Measurements from ENCODE around the gene HECTD4.

DNA sequence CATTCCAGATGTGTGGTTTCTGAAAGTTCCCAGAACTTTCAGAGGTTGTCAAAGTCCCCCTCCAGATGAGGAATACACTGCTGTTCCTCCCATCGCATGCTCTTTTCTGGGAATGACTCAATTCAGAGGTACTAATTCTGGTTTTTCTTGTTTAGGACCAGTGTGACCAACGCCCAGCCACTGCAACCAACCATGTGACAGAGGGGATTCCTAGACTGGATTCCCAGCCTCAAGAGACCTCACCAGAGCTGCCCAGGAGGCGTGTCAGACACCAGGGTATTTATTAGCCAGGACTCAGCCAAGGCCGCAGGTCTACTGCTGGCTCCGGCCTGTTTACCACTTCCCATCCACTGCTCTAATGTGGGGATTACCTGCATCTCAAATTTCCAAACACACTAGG is 232.6 kb downstream of the HECTD4 start:
- TF ChIP-seq, protein P1, sequence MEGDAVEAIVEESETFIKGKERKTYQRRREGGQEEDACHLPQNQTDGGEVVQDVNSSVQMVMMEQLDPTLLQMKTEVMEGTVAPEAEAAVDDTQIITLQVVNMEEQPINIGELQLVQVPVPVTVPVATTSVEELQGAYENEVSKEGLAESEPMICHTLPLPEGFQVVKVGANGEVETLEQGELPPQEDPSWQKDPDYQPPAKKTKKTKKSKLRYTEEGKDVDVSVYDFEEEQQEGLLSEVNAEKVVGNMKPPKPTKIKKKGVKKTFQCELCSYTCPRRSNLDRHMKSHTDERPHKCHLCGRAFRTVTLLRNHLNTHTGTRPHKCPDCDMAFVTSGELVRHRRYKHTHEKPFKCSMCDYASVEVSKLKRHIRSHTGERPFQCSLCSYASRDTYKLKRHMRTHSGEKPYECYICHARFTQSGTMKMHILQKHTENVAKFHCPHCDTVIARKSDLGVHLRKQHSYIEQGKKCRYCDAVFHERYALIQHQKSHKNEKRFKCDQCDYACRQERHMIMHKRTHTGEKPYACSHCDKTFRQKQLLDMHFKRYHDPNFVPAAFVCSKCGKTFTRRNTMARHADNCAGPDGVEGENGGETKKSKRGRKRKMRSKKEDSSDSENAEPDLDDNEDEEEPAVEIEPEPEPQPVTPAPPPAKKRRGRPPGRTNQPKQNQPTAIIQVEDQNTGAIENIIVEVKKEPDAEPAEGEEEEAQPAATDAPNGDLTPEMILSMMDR (conservative IDR thresholded peaks at IDR 0.05; ENCODE audit: low read depth, low read length) = no peak
- TF ChIP-seq POLR2A (IDR thresholded peaks at IDR 0.05; ENCODE audit: low read depth, low read length) = no peak

Data from IMR-90 (cell line).